GM04503 (cell line): ENCODE data around the gene ELFN1.

Experiments used
- DNase-seq: peaks from one replicate; pipeline ENCODE4 v3.0.0-alpha.2; 2012; ENCODE audit warnings: low read depth

Gene ELFN1

DNA sequence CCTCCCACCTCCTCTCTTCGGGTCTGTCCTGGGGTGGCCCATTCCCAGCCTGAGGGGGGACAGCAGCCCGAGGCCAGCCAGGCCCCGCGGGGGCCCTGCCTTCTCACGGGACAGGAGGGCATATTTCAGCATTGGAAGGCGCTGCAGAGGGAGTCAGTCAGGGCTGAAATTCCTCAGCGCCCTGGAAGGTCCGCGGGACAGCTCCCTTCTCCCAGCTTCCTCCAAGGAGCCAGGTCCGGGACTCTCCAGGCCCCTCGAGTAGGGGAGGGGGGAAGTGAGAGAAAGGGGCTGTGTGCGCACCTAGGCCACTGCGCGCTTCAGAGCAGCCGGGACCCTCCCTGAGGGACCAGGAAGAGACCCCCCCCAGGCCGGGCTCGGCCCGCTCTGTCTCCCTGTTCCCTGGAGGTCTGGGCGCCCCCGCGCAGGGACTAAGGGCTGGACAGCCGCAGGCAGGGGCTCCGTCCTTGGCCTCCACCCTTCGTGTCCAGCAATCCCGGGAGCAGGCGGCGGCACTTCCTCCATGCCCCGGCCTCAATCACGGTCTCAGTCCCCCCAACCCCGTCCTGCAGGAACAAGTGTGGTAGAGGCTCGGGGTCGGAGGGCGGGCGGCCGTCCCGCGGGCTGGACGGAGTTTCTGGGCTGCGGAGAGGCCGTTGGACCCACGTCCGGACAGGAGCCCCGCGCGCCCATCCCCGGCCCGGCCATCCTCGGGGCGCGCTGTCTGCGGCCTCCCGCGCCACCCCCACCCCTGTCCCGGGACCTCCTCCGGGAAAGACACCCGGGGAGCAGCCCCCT is 6.0 kb upstream of the ELFN1 start:
- no peak for DNase-seq

DNA sequence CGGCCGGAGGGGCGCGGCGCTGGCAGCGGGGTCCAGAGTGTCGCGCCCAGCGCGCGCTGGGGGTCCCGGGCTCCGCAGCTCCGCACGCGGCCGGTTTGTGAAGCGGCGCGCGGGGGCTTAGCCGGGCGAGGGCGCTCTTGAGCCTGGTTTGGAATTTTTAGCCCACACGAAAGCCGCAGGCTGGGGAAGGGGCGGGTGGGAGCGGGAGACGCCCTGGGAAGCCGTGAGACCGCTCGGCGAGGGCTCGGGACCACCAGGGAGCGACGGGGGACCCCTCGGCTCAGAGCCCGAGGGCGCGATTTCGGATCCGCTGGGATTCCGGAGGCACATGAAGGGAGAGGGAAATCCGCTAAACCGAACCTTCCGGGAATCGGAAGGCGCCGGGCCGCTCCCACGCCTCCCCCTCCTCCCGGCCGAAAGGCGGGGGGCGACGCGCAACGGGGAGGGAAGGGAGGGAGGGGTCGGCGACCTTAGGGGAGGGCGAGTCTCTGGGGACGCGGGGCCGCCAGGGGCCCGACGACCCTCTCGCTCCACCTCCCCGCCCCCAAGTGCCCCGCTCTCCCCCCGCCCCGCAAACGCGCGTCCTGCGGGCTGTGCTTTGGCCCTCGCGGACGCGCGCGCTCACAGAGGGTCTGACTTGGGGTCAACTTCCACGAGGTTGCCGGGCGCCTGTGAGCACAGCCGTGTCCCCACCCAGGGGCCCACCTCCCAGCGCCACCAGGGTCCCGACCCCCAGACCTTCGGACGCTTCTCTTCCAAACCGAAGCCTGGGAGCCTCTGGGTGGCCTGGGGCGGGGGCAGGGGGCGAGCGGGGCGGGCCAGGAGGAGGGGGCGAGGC is 5.1 kb upstream of the ELFN1 start:
- no peak for DNase-seq

DNA sequence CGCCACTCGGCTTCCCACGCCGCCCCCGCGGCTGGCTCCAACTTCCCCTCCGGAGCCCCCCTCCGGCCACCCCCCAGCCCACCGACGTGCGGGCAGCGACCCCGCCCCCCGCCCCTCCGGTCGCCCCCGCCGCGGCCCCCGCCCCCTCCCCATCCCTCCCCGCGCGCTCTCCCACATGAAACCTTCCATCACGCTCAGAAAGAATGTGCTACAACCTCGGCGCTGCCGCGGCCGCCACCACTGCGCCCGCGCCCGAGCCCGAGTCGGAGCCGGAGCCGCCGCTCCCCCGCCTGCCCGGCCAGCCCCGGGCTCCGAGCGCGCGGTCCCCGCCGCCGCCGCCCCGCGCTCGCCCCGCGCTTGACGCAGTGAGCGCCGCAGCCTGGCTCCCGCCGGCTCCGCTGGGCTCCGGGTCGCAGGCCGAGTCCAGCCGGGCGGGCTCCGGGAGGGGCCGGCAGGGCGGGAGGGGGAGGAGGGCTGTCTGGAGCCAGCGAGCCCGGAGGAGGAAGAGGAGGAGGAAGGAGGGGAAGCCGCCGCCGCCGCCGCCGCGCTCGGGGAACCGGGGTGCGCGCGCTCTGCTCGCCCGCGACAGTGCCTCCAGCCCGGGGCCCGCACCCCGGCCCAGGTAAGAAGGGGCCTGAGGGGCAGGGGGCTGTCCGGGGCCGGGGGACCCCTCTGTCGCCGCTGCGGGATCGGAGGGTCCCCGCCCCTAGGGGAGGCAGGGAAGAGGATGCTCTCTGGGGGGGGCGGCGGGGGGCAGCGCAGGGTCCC is 4.3 kb upstream of the ELFN1 start:
- no peak for DNase-seq

DNA sequence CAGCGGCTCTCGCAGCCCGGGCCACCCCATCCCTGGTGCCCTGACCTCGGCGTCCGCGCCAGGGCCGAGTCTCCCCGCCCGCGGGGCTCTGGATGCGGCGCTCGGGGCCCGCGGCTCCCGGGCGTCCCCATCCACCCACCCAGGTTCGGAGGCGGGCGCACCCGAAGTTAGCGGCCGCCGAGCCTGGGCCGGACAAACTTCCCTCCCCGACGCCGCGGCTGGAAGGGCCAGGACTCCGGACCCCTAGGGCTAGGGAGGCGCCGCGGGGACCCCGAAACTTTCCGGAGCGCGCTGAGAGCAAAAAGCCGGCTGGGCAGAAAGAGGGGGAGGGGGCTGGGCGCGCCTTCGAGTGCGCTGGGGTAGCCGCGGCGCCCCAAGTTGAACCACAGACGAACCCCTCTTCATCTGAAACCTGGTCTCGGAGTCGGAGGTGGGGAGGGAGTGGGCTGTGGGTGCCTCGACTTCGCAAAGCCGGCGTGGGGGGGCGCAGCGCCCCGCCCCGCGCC is 3.7 kb upstream of the ELFN1 start:
- no peak for DNase-seq

DNA sequence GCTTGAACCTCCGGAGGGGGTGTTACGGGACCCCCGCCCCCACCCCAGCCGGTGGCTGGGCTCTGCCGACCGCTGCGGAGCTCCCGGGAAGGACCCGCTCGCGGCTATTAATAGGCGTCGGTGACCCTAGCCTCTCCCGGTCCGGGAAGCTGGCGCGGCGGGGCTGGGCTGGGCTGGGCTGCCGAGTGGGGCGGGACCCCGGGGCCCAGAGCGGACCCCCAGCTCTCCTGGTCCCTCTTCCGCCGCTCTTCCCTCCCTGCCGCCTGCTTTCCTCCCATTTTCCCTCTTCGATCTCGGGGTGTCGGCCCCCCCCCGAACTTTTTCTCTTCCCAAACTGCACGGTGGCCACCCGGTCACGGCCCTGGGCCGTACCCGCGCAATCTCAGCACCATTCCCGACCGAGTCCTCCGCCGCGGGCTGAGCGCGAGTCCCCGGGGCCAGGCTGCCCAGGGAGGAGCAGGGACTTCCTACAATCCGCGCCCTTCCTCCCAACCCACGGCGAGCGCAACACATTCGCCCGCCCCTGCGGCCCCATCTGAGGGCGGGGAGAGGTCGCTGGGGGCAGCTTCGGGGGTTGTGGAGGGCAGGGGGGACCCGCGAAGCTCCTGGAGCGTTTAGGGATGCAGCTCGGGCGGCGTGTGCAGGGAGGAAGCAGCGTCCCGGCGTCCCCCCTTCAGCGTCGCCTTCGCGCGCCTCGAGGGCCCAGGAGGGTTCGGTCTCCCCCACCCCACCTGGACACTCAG is 3.1 kb upstream of the ELFN1 start:
- no peak for DNase-seq

DNA sequence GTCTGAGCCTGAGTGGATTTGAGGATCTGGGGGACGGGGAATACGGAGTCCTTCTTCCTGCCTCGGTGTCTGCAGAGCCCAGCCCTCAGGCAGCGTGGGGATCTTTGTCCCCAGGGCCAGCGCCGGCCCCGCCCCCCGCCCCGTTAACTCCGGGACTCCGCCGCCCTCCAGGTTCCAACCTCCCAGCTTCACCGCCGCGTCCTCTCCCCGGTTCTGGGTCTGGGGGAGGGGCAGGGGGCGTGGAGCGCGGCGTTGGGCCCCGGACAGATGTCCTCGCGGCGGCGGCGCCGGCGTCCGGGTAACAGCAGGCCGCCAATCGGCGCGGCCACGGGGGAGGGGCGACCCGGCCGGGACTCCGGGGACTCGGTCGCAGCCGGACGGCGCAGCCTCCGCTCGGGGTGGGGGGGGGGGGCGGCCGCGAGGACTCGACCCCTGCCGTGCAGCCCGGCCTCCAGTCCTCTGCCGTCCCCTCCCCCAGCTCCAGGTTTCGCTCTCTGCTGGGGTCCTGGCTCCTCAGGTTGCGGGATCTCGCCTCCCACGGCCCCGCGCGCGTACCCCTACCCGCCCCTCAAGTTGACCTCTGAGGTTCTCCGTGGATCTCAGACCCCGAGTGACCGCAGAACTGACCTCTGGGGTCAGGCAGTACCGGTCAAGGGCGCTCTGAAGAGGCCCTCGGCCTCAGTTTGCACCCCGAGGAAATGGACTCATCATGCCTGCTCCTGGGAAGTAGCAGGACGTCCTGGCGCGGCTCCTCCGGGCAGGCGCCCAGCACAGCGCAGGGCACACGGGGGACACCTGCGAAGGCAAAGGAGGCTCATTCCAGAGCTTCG is 2.3 kb upstream of the ELFN1 start:
- DNase-seq = no peak

DNA sequence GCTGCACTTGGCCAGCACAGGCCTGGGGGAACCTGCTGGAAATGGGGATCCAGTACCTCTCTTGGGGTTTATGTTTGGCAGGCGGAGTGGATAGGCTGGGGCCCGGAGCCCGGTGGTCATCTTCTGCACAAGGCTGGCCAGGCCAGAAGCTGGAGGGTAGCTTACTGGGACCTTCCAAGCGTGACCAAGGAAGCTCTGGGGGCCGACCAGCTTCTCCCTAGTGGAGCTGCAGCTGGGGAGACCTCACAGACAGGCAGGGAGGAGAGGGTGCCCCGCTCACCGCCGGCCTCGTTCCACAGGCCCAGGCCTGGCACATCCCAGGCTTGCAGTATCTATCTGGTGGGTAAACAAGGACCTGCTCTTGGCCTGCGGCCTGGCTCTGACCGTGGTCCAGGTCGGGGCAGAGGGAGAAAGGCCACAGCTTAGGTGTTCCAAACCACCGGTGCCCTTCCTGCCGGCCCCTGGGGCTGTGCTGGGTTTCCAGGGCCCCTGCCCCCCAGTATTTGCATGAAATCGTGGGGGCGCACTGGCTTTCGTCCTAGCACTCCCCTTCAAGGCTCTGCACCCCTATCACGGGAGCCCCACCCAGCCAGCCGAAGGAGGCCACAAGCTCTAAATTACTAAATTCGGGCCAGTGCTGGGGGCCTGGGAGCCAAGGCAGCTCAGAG is 1.5 kb upstream of the ELFN1 start:
- DNase-seq = no peak

DNA sequence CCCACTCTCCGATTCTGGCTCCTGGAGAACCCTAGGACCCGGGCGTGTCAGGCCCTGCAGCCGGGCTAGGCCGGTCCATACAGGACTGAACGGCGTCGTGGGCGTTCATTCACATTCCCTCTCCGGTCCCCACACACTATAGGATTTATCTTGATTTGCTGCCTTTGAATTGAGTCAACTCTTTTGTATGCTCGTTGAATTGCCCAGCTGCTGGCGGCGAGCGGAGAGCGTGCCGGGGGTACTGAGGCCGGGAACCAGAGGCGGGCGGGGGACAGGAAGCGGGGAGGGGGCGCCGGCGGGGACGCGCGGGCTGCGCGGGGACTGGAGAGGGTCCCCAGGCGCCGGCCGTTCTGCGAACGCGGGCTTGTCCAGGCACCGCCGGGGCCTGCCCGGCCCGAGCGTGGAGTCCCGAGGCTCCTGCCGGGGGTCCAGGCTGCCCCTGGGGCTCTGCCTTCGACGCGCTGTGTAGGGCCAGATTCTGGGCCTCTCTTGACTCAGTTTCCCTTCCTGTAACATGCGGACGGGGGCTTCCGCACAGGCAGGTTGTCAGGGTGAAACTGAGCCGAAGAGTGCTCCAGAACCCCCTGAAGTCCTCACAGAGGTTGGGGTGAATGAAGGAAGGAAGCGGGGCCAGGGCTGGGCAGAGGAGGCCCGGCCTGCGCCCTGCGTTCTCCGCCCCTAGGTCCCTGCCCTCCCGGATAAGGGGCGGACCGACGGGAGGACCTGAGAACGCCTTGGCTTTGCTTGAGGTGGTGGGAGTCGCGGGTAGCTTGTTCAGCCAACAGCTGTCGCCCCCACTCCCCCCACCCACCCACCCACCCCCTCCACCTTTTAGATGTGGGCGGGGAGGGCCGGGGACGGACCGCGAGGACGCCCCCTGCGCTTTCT is 769 bp upstream of the ELFN1 start:
- DNase-seq = no peak

DNA sequence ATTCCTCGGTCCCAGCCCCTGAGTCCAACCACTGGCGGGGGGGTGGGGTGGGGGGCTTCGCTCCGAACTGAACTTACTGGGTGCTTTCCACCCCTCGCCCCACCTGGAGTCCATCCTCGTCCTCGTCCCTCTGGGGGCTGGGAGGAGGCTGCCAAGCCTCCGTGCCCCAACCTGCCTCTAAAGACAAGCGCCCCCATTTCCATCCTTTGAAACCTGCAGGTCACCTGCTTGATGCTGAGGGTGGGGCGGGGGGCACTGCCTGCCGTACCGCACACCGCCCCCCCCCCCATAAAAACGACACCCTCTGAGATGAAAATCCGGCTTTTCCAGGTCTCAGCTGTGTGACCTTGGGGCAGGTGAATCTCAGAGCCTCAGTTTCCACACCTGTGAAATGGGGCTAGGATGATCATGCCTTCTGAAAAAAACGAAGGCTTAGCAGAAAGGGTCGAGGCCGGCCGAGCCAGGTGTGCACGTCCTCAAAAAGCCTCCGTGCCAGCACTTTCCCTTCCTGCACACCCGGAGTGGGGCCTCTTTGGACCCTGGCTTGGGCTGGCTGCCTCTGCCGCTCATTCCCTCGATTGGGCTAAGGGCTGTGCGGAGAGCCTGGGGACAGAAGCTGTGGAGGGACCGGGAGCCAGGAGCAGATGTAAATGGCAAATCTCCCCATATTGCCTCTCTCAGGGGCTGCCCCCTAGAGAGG is 967 bp downstream of the ELFN1 start:
- no peak for DNase-seq

DNA sequence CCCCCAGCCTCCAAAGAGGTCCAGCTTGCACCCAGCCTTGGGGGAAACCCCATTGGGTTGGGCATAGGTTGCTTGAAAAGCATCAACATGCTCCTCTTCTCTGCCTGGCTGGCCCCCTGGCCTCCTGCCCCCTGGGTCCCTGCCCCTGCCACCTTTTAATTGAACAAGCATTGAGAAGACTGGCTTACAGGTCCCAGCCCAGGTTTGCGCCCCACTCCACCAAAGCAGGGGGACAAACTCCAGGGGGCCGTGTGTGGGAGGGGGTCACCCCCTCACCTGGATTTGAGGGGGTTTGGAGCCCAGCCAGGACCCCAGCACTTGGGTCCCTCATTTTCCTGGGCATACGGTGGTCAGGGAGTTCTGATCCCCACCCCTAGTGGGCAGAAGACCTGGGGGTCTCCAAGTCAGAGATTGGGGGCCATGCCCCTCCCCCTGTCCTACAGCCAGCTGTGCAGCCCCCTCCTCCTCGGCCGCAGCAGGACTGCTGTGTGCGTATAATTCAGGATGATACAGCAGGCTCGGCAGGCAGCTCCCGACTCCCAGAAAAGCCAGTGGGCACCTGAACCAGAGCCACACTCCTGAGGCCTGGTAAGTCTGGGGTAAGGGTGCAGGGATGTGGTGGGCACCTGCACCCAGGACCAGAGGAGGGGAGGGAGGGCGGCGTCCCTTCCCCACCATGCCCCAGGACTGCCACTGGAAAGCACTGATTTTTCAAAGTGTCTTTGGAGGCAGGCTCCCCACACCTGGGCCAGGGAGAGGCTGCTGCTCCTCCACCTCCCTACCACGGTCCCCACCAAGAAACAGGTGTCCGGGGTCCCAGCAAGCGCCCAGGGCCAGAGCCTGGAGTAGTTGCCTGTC is 1.7 kb downstream of the ELFN1 start:
- DNase-seq = no peak

DNA sequence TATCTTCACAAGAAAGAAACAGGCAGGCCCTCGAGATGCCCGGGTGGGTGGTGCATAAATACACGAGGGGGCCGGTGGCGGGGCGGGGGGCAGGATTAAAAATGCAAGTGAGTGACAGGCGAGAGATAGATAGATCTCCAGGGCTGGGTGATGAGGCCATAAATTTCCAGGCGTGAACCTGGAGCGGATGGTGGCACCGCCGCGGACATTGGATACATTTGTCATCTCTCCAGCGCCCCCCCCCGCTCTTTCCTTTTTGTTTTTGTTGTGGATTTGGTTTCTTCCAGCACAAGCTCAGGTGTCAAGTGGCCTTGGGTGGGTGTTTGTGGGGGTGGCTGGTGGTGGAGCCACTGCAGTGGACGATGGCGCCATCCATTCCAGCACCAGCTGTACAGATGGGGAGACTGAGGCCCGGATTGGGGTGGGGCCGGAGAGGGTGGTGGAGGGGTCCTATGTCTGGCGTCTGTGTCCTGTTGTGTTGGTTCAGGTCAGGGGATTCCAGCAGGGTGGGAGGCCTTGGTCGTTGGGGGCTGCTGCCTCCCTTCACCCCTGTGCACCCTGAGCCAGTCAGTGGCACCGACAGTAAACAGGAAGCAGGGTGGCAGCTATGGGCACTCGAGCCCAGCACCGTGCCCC is 2.9 kb downstream of the ELFN1 start:
- DNase-seq = no peak

DNA sequence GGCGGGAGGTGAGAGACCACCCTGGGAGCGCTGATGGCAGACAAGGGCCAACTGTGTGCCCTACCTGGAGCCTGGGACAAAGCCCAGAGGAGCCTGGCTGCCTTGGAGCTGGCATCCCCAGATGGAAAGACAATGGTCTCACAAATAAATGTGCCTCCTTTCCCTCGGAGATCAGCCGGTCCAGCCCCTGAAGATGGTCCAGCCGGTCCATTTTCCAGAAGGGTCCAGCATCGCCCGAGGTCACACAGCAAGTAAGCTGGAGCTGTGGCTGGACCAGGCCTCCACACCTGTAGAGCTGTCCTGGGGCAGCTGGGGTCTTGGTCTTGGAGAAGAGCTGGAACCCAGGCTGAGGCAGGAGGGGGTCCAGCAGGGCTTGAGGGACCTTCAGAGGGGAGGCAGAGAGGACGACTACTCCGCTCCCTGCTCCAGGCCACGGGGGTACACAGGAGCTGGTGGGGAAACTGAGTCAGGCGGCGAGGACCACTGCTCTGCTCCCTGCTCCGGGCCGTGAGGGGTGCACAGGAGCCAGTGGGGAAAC is 3.6 kb downstream of the ELFN1 start:
- no peak for DNase-seq

DNA sequence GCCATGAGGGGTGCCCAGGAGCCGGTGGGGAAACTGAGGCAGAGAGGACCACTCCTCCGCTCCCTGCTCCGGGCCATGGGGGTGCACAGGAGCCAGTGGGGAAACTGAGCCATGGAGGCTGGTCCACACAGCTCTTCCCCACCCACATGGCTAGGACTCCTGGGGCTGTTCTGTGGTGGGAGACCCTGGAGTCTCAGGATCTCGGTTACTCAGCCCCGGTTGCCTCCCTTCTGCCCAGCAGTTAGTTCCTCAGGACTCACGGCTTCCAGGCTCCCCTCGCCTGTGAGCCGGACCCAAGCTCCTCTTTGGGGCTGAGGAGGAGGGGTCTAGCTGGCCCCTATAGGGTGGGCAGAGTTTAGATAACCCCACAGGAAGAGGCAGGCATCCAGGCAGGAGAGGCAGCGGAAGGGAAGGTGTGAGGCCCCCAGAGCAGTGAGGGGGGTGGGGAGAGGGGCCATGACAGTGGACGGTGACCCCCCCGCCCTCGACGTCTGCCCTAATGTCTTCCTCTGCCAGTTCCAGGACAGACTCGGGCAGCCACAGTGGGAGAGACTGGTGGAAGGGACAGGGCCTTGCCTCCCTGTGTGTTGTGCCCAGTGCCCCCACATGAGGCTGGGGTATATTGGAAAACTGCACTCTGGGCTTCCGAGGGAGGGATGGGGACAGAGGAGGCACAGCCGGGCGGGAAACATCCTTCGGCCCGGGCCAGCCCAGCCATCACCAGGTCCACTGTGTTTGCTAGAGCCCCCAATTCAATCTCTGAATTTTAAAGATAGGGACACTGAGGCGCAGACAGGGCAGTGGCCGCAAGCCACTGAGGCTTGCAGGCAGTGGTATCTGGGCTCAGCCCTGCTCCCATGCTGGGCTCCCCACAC is 4.3 kb downstream of the ELFN1 start:
- no peak for DNase-seq

DNA sequence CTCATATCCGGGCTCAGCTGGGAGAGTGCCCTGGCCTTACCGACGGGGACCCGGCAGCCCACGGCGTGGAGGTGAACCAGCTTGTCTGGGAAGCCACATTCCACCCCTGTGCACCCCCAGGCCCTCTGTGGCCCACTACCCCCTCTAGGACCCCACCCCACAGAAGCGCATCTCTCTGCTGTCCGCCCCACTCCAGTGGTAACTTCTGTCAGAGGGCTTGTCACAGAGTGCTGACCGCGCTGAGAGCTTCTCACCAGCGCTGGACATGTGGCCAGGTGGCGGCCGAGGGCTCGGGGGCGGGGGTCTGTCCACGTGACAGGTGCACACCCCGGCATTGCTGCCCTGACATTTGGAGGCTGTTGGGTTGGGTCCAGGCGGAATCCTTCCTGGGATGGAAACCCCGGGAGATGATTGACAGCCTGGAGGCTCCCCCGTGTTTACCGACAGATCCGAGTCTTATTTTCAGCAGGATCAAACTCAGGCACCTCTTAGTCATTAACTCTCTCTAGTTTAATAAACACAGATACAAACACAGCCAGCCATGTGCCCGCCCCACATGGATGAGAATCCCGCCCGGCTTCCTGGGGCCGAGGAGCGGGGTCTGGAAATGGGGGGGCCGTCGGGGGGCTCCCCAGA is 5.1 kb downstream of the ELFN1 start:
- DNase-seq = no peak
